DND-41 (cell line): ENCODE data around the gene VWC2L.

Experiments
- CTCF ChIP-seq: IDR thresholded peaks from 2 replicates; pipeline ENCODE4 v1.5.1; 2012; ENCODE audit warnings: borderline replicate concordance, low read length, moderate library complexity, mild to moderate bottlenecking; ENCODE audit not compliant: poor library complexity, severe bottlenecking; ENCODE audit errors: extremely low read depth
- EZH2 ChIP-seq: IDR thresholded peaks from 3 replicates; pipeline ENCODE4 v1.6.1; 2012; ENCODE audit warnings: borderline replicate concordance, low read depth, mild to moderate bottlenecking, moderate library complexity, low read length, inconsistent platforms; ENCODE audit not compliant: severe bottlenecking

- TF ChIP-seq CTCF: no peak
- TF ChIP-seq EZH2: no peak
These were observed 132.6 kb downstream of the VWC2L start for GRCh38 chr2:214543386-214543955.
